SU-DHL-6 (cell line): ENCODE measurements around the gene GRIFIN.

ENCODE experiments used
- CTCF ChIP-seq: fragments of 200-600 bp; sonication (generic); IDR thresholded peaks from one replicate; pipeline ENCODE4 v1.5.1; 2017; ENCODE audit warnings: antibody characterized with exemption, mild to moderate bottlenecking, low read length, moderate library complexity; ENCODE audit not compliant: insufficient read depth, poor library complexity, severe bottlenecking
- EZH2phosphoT487 ChIP-seq: fragments of 200-600 bp; sonication (generic), shearing (Covaris generic); conservative IDR thresholded peaks from 2 replicates; pipeline ENCODE4 v1.6.1; 2018; ENCODE audit warnings: mild to moderate bottlenecking, antibody characterized with exemption, low read length, moderate library complexity, mixed read lengths

- TF ChIP-seq CTCF = no peak
- TF ChIP-seq EZH2phosphoT487 = no peak
Measured at GRCh38 chr7:2446676-2447075, 29.5 kb downstream of the GRIFIN start.
